MM.1S (cell line): Measurements from ENCODE around the gene ASPN.
A peak's percentile ranks its signal among the peaks of the same experiment; 100 is the strongest.
"Not testable (repeated sequence)": the region's sequence is repeated elsewhere in the genome, so short reads cannot be mapped to it uniquely, and the experiment has no call there.

ENCODE experiments used
- DNase-seq: peaks from one replicate; pipeline ENCODE4 v3.0.0-alpha.2; 2015
- H2AFZ ChIP-seq: fragments of 300-600 bp; sonication (generic); 2 replicates; pipeline ENCODE4 v1.6.0; 2016; ENCODE audit warnings: antibody characterized with exemption, low read length
- H3F3A ChIP-seq: fragments of 300-600 bp; sonication (generic); 2 replicates; pipeline ENCODE4 v1.6.1; 2016; ENCODE audit warnings: mild to moderate bottlenecking, antibody characterized with exemption, low read length, moderate library complexity, mixed read lengths; ENCODE audit not compliant: insufficient read depth
- H3K27ac ChIP-seq: fragments of 300-600 bp; sonication (generic); 2 replicates; pipeline ENCODE4 v1.5.1; 2016; ENCODE audit warnings: mild to moderate bottlenecking, low read length
- H3K27me3 ChIP-seq: fragments of 300-600 bp; sonication (generic); replicated peaks from 2 replicates; pipeline ENCODE4 v1.6.0; 2016; ENCODE audit warnings: low read length; ENCODE audit not compliant: insufficient read depth
- H3K36me3 ChIP-seq: fragments of 300-600 bp; sonication (generic); replicated peaks from 2 replicates; pipeline ENCODE4 v1.6.1; 2016; ENCODE audit warnings: mild to moderate bottlenecking, low read length, mixed read lengths; ENCODE audit not compliant: insufficient read depth
- H3K4me1 ChIP-seq: fragments of 300-600 bp; sonication (generic); 2 replicates; pipeline ENCODE4 v1.6.1; 2016; ENCODE audit warnings: low read length, mixed read lengths
- H3K4me2 ChIP-seq: fragments of 300-600 bp; sonication (generic); 2 replicates; pipeline ENCODE4 v1.6.0; 2016; ENCODE audit warnings: low read depth, low read length
- H3K4me3 ChIP-seq: fragments of 300-600 bp; sonication (generic); 2 replicates; pipeline ENCODE4 v1.5.1; 2016; ENCODE audit warnings: low read length, mixed read lengths
- H3K79me2 ChIP-seq: fragments of 300-600 bp; sonication (generic); 2 replicates; pipeline ENCODE4 v1.6.1; 2016; ENCODE audit warnings: mixed run types, low read length, mixed read lengths
- H3K9ac ChIP-seq: fragments of 300-600 bp; sonication (generic); 2 replicates; pipeline ENCODE4 v1.6.1; 2016; ENCODE audit warnings: low read length, mixed read lengths
- H3K9me2 ChIP-seq: fragments of 300-600 bp; sonication (generic); replicated peaks from 2 replicates; pipeline ENCODE4 v1.6.1; 2016; ENCODE audit warnings: mild to moderate bottlenecking, low read length, mixed read lengths; ENCODE audit not compliant: insufficient read depth
- H3K9me3 ChIP-seq: fragments of 300-600 bp; sonication (generic); replicated peaks from 2 replicates; pipeline ENCODE4 v1.6.1; 2016; ENCODE audit warnings: mild to moderate bottlenecking, low read length, mixed read lengths; ENCODE audit not compliant: insufficient read depth
- H4K20me1 ChIP-seq: fragments of 300-600 bp; sonication (generic); 2 replicates; pipeline ENCODE4 v1.6.1; 2016; ENCODE audit warnings: mild to moderate bottlenecking, low read length, moderate library complexity, mixed read lengths; ENCODE audit not compliant: insufficient read depth
- EZH2 ChIP-seq: fragments of 300-600 bp; sonication (generic); optimal IDR thresholded peaks from 2 replicates; pipeline ENCODE3; 2017; ENCODE audit warnings: low read depth, mild to moderate bottlenecking, antibody characterized with exemption, low read length, mixed read lengths
- EZH2phosphoT487 ChIP-seq: fragments of 300-600 bp; sonication (generic); IDR thresholded peaks from 2 replicates; pipeline ENCODE4 v1.6.1; 2018; ENCODE audit warnings: antibody characterized with exemption, low read length
- TF ChIP-seq, protein P1 (sequence below): fragments of 300-600 bp; sonication (generic); IDR thresholded peaks from 2 replicates; pipeline ENCODE4 v1.5.1; 2016; ENCODE audit warnings: antibody characterized with exemption, low read length, mixed read lengths

ASPN gene

DNA sequence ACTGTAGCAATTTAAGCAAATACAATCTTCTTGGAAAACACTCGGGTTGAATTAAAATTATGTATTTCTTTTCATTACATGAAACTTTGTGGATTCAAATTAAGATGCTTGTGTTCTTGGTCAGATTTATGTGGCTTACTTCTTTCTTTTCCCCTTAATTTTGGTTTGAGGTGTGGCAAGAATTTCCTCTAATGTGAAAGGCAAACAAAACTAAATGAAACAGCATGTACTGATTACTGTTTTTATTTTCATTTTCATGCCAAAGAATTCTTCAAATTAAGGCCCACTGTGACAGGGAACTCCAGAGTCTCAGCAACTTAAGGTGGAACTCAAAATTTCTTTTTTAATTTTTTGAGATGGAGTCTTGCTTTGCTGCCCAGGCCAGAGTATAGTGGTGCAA, 58.0 kb downstream of the ASPN start, which contains the start of gene OMD:
Gene OMD (minus strand): TSS at position 132 of the 400 bp plus-strand sequence. CDS start 6,913 bp downstream, outside the sequence.
- Histone ChIP-seq H3K79me2 (no peaks in the 10 kb centered on the region), H2AFZ (no peak within 1 kb of the TSS), H3K9me2 (no peaks in the 10 kb centered on the region), H3K27me3 (no peaks in the 10 kb centered on the region), H3K4me1 (no peaks in the 10 kb centered on the region), H3K27ac (no peak within 1 kb of the TSS), H3K4me3 (no peak within 1 kb of the TSS), H3K36me3 (no peaks in the 10 kb centered on the region), H3K9me3 (no peaks in the 10 kb centered on the region), H4K20me1 (no peaks in the 10 kb centered on the region), H3F3A (no peaks in the 10 kb centered on the region), H3K4me2 (peak within 1 kb of the TSS; percentile 13; the same call in 1 of the 2 replicates), H3K9ac (no peak within 1 kb of the TSS)
- DNase-seq = peak; percentile 22
- TF ChIP-seq EZH2 (no peak), EZH2phosphoT487 (no peak)
- TF ChIP-seq, protein P1, sequence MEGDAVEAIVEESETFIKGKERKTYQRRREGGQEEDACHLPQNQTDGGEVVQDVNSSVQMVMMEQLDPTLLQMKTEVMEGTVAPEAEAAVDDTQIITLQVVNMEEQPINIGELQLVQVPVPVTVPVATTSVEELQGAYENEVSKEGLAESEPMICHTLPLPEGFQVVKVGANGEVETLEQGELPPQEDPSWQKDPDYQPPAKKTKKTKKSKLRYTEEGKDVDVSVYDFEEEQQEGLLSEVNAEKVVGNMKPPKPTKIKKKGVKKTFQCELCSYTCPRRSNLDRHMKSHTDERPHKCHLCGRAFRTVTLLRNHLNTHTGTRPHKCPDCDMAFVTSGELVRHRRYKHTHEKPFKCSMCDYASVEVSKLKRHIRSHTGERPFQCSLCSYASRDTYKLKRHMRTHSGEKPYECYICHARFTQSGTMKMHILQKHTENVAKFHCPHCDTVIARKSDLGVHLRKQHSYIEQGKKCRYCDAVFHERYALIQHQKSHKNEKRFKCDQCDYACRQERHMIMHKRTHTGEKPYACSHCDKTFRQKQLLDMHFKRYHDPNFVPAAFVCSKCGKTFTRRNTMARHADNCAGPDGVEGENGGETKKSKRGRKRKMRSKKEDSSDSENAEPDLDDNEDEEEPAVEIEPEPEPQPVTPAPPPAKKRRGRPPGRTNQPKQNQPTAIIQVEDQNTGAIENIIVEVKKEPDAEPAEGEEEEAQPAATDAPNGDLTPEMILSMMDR = no peak

DNA sequence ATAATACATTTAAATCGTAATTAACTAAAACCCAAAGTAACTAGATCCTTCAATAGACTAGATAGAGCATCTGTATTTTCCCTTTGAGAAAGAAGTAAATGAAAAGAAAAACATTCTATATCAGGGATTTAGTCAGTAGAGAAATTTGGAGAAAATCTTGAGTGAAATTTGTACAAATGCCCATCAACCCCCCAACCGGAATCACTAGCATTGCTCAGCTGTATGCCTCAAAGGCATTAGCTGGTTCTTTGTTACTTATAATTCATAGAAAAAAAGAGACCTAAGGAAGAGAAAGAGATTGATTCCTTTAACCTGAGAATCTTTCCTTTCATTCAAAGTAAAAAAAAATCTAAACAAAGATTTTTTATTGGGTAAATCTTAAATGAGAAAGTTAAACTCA, 58.7 kb downstream of the ASPN start:
- H3K9me2 ChIP-seq = no peaks in the 10 kb centered on the region
- no peak overlapping the region for H2AFZ ChIP-seq
- no peak for DNase-seq
- H3K36me3 ChIP-seq = no peaks in the 10 kb centered on the region
- H3K79me2 ChIP-seq = no peaks in the 10 kb centered on the region
- H3K9ac ChIP-seq = no peak overlapping the region
- H3F3A ChIP-seq = no peaks in the 10 kb centered on the region
- H3K27ac ChIP-seq = no peak overlapping the region
- no peaks in the 10 kb centered on the region for H4K20me1 ChIP-seq
- no peak for TF ChIP-seq EZH2phosphoT487
- no peak overlapping the region for H3K4me3 ChIP-seq
- no peaks in the 10 kb centered on the region for H3K9me3 ChIP-seq
- no peak overlapping the region for H3K4me2 ChIP-seq
- H3K27me3 ChIP-seq = no peaks in the 10 kb centered on the region
- no peaks in the 10 kb centered on the region for H3K4me1 ChIP-seq

DNA sequence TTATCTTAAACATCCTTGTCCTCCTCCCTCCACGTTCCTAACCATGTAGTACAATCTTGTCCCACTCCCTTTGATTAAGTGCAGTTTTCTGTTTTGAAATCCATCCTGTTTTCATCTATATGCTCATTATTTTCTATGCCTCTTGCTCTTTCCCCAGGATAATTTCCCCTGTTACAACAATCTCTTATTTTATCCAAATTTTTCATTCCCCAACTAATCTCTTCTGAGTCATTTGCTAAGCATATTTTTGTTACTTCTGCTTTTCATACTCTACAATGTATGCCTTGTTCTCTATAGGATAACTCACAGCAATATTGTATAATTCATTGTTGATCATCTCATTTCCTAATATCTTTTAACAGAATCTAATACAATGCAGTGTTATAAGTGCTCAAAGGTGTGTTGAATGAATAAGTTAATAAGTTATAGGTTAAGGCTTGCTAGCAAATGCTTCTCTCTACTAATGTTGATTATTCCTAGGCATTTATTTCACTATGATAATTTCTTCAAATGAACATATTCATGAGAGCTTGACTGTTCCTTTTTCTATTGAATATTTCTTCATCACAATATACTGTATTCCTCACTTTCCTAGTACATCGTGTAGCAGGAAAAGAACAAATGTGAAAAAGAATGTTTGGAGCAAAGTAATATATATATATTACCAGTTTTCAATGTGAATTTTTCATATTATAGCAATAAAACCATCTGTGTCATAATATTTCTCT, 59.5 kb downstream of the ASPN start:
- Histone ChIP-seq H3K9me2 (no peaks in the 10 kb centered on the region), H3K9ac (no peak overlapping the region), H3K27ac (no peak overlapping the region), H3K4me2 (no peak overlapping the region), H3K4me3 (no peak overlapping the region), H4K20me1 (no peaks in the 10 kb centered on the region), H3K79me2 (no peaks in the 10 kb centered on the region), H3F3A (no peaks in the 10 kb centered on the region), H2AFZ (no peak overlapping the region), H3K9me3 (no peaks in the 10 kb centered on the region), H3K27me3 (no peaks in the 10 kb centered on the region), H3K36me3 (no peaks in the 10 kb centered on the region), H3K4me1 (no peaks in the 10 kb centered on the region)
- no peak for DNase-seq
- TF ChIP-seq EZH2 (no peak), EZH2phosphoT487 (no peak)
- TF ChIP-seq, protein P1 = no peak

DNA sequence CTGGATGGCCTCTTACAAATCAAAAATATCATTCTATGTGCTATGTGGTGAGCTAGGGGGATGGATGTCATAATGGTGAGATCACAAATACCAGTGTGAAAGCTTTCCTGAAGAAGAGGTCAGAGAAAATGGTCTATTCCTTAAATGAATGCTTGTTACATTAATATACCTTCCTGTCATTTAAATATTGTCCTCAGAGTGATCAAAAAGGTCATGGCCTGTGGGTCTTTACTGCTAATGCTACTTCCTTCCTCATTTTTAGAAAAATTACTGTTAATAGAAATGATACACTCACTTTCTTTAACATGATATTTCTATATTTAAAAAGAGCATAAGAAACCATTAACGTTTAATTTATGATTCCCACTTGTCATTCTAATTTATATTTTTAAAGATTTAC, 67.7 kb downstream of the ASPN start:
- Histone ChIP-seq H3K79me2 (0 out of 2 replicates have a peak, but pooled peaks cover 6% of the 10 kb centered on the region), H3K9ac (no peak overlapping the region), H3K4me3 (no peak overlapping the region), H3K9me2 (no peaks in the 10 kb centered on the region), H3K27ac (no peak overlapping the region), H3K27me3 (no peaks in the 10 kb centered on the region), H3K4me1 (peaks cover 4% of the 10 kb centered on the region; the same call in 1 of the 2 replicates), H4K20me1 (no peaks in the 10 kb centered on the region), H3K4me2 (no peak overlapping the region), H3K9me3 (no peaks in the 10 kb centered on the region), H2AFZ (no peak overlapping the region), H3F3A (no peaks in the 10 kb centered on the region), H3K36me3 (no peaks in the 10 kb centered on the region)
- no peak for DNase-seq
- TF ChIP-seq, protein P1 = no peak
- TF ChIP-seq EZH2phosphoT487 (no peak), EZH2 (no peak)

DNA sequence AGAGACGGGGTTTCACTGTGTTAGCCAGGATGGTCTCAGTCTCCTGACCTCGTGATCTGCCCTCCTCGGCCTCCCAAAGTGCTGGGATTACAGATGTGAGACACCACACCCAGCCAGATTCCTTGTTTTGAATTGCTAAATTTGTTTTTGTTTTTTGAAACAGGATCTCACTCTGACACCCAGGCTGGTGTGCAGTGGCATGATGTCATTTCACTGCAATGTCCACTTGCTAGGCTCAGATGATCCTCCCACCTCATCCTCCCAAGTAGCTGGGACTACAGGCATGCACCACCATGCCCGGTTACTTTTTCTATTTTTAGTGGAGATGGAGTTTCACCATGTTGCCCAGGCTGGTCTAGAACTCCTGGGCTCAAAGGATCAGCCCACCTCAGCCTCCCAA, 71.1 kb downstream of the ASPN start:
- H3K9me2 ChIP-seq, H3K4me3 ChIP-seq, H2AFZ ChIP-seq, H3F3A ChIP-seq, H3K9me3 ChIP-seq, H3K27me3 ChIP-seq, H3K36me3 ChIP-seq, H3K27ac ChIP-seq, H3K4me2 ChIP-seq, DNase-seq, H3K9ac ChIP-seq, H4K20me1 ChIP-seq: not testable (repeated sequence)
- Histone ChIP-seq H3K4me1 (peaks cover 14% of the 10 kb centered on the region), H3K79me2 (peaks cover 10% of the 10 kb centered on the region; the same call in 1 of the 2 replicates)
